Measurements from ENCODE around the gene CFAP298.

The CFAP298 gene

DNA sequence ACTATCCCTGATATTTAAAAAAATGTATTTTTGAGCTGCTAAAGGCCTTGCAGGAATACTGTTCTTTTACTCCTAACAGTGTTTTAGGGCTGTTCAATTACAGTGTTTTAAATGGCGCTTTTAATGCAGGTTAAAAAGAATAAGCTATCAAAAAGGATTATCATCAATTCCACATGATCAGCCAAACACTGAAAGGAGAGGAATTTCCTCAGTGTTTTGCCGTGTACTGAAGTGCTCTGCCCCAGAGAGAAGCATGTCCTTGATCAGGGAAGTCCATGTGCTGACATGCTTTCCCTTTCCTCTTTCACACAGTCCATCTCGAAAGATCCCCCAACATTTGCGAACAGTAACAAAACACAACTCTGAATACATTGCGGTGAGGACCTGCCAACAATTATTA lies 3.3 kb downstream of the CFAP298 start:
- H3K4me3 ChIP-seq (ENCODE audit: low read depth, low read length): no peak overlapping the region
- no peak for DNase-seq (ENCODE audit: low read depth)
- TF ChIP-seq, protein P1, sequence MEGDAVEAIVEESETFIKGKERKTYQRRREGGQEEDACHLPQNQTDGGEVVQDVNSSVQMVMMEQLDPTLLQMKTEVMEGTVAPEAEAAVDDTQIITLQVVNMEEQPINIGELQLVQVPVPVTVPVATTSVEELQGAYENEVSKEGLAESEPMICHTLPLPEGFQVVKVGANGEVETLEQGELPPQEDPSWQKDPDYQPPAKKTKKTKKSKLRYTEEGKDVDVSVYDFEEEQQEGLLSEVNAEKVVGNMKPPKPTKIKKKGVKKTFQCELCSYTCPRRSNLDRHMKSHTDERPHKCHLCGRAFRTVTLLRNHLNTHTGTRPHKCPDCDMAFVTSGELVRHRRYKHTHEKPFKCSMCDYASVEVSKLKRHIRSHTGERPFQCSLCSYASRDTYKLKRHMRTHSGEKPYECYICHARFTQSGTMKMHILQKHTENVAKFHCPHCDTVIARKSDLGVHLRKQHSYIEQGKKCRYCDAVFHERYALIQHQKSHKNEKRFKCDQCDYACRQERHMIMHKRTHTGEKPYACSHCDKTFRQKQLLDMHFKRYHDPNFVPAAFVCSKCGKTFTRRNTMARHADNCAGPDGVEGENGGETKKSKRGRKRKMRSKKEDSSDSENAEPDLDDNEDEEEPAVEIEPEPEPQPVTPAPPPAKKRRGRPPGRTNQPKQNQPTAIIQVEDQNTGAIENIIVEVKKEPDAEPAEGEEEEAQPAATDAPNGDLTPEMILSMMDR (conservative IDR thresholded peaks at IDR 0.05; ENCODE audit: low read depth, low read length): no peak

DNA sequence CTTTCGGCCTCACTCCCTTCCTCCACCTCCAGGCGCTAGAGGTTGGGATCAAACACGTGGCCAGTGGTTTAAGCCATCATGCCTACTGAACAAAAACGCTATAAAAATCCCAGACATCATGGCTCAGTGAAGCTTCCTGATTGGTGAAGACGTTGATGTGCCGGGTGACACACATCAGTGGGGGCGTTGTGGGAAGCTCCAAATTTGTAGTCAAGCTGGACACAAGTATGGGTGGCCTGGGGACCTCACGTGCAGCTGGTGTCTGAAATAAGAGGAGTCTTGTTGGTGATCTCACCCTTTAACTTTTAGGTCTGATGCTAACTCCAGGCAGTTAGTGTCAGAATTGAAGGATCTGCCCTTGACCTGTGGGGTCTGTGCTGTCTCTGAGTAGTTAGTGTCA lies 6.7 kb downstream of the CFAP298 start:
- TF ChIP-seq, protein P1 (conservative IDR thresholded peaks at IDR 0.05; ENCODE audit: low read depth, low read length): no peak
- DNase-seq (ENCODE audit: low read depth): no peak
- H3K4me3 ChIP-seq (ENCODE audit: low read depth, low read length): no peak overlapping the region

DNA sequence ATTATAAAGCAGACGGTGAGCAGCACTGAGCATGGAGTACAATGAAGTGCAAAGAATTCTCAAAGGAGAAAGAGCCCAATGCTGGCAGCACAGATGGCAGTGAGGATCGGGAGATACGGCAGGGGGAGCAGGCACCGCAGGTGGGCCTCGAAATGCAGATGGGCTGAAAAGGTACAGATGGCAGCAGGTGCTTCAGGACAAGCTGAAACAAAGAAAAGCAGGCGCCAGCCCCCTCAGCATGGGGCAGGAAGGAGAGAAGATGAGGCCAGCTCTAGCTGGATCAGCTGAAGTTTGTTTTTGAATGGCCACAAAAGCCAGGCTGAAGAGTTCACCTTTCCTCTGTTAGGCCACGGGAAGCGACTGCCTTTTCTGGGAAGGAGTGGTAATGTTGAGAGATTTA lies 7.7 kb downstream of the CFAP298 start:
- TF ChIP-seq, protein P1 (conservative IDR thresholded peaks at IDR 0.05; ENCODE audit: low read depth, low read length): no peak
- H3K4me3 ChIP-seq (ENCODE audit: low read depth, low read length): no peak overlapping the region
- no peak for DNase-seq (ENCODE audit: low read depth)

DNA sequence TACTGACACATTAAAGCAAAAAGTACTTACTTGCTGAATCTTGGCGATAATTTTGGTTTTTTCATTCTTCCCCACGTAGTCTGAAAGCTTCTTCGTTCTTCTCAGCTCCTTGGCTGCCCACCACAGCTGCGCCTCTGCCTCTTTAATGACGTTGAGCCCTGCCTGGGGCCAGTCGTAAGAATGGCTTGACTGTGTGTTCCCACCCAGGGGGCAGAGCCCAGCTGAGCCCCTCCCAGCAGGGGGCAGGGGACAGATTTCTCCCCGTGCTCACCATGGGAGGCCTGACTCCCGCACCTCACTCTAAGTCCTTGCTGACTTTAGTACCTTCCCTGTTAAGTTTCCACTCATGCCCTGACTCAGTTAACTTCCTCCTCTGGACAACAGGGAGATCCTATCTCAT lies 9.0 kb downstream of the CFAP298 start:
- no peak for DNase-seq (ENCODE audit: low read depth)
- TF ChIP-seq, protein P1 (conservative IDR thresholded peaks at IDR 0.05; ENCODE audit: low read depth, low read length): no peak
- no peak overlapping the region for H3K4me3 ChIP-seq (ENCODE audit: low read depth, low read length)

DNA sequence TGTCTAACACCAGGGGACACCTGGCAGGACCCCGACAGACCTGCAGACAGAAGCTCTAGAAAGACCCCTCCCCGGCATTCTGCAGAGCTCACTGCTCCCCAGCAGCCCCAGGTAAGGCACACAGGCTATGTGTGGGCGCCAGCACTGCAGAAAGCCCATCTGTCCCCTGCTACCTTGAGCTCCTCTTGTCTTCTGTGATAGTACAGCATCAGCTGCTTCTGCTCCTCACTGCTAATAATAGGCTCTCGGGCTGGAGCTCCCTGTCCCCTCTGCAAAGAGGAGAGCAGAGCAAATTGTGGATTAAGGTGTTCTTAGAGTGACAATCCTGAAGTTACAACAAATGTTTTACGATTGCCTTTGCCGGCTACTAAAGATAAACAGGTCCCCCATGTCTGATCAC lies 10.1 kb downstream of the CFAP298 start:
- TF ChIP-seq, protein P1 (conservative IDR thresholded peaks at IDR 0.05; ENCODE audit: low read depth, low read length): no peak
- no peak for DNase-seq (ENCODE audit: low read depth)

DNA sequence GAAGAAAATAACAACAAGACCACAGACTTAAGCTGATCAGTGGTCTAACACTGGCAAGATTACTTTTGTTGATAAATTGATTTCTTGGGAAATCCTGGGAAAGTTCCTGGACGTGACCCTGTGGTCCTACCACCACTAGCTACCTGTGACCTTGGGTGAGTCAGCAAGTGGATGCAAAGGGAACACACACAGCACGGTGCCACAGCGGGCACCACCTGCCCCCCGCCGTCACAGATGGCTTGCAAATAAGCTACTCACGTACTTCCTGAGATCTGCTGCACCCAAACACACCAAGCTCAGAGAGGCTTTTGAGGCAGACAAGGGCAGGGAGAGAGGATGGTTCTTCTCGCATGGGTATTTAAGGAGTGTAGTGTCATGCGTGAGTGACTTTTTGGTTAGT lies 12.7 kb downstream of the CFAP298 start:
- DNase-seq (ENCODE audit: low read depth): no peak
- H3K4me3 ChIP-seq (ENCODE audit: low read depth, low read length): no peak overlapping the region
- TF ChIP-seq, protein P1 (conservative IDR thresholded peaks at IDR 0.05; ENCODE audit: low read depth, low read length): no peak

More for the DNA sequence above, 10.1 kb downstream of the CFAP298 start:
- no peak overlapping the region for H3K4me3 ChIP-seq (ENCODE audit: low read depth, low read length)

DNA sequence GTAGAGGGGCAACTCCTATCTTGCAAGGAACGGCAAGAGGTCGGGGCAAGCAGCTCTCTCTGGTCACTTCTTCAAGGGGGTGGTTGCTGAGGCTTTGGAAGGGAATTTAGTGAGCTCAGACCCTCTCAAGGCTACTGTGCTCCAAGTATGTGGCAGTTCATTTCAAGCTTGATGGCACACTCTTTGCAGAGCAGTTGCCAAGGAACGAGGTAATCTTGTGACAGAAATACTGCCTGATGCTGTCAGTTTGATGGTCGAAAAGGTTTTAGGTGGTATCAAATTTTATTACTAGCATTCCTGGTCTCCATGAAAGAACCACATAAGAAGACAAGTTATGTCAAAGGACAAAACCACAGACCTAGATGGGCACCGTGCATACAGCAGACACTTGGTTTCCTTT lies 13.1 kb downstream of the CFAP298 start:
- no peak for DNase-seq (ENCODE audit: low read depth)
- TF ChIP-seq, protein P1 (conservative IDR thresholded peaks at IDR 0.05; ENCODE audit: low read depth, low read length): no peak
- no peak overlapping the region for H3K4me3 ChIP-seq (ENCODE audit: low read depth, low read length)

Data from choroid plexus epithelial cell (primary cell).